GM18951 (cell line): Measurements from ENCODE around the gene LCN10.

ENCODE experiments used
- POLR2A ChIP-seq: IDR thresholded peaks from 4 replicates; pipeline ENCODE4 v1.6.1; 2011; ENCODE audit warnings: mild to moderate bottlenecking; ENCODE audit not compliant: insufficient read length, insufficient read depth; ENCODE audit errors: extremely low read depth
- in situ Hi-C: fragments of 300-500 bp; cut with MboI; formaldehyde crosslinking; loops from one replicate; pipeline ENCODE4 v1.12.0; 2022; ENCODE audit warnings: low sequenced_read_pairs, mixed read lengths, inconsistent platforms; ENCODE audit not compliant: unreplicated experiment

The LCN10 gene

DNA sequence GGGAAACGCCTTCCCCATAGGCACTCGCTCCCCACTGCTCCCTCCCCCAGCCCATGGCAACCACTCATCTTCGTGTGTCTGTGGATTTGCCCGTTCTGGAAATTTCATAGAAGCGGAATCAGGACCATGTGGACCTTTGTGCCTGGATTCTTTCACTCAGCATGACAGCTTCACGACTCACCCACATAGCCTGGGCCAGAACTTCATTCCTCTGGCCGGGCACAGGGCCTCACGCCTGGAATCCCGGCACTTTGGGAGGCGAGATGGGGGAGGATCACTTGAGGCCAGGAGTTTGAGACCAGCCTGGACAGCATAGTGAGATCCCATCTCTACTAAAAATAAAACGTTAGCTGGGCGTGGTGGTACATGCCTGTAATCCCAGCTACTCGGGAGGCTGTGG is 42.4 kb downstream of the LCN10 start:
- TF ChIP-seq POLR2A, result no peak
- in situ Hi-C loops, result no loop called here

DNA sequence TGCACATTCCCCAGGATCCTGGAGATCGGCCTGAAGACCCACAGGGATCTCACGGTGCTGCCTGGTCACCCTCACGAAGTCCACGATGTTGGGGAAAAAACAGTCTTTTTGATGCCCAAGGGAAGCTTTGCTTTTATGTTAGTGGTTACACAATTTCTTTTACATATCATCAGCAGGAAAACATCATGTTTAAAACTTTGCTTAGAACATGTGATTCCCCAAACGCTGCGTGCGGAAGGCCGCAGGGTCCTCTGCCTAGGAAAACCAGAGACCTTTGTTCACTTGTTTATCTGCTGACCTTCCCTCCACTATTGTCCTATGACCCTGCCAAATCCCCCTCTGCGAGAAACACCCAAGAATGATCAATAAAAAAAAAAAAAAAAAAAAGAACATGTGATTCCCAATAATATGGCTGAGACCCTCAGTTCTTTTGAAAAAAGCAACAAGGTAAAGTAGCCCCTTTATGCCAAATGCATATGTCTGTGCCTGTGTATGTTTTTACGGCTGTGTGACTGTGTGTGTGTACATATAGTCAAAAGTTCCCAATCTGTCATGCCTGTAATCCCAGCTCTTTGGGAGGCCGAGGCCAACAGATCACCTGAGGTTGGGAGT is 44.0 kb downstream of the LCN10 start:
- TF ChIP-seq POLR2A, result no peak
- in situ Hi-C loops, result no loop called here

DNA sequence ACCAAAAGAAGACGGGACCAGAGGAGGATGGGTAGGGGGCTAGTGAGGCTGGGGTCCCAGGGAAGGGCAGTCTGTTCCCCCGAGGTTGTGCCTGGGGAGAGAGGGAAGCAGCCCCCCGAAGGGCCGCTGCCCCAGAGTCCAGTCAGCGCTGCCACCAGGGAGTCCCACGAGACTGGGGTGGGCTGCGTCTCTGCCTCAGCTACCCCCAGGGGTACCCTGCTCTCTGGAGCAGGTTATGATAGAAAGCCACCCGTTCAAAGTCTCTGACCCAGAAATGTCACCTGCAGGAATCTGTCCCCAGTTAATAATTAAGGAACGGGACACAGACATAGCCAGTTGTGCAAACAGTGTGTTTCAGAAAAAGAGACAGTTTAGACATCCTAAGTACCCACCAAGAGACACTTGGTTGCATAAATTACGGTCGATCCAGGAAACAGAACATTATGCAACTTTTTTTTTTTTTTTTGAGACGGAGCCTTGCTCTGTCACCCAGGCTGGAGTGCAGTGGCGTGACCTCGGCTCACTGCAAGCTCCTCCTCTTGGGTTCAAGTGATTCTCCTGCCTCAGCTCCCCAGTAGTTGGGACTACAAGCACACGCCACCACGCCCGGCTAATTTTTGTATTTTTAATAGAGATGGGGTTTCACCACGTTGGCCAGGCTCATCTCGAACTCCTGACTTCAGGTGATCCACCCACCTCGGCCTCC is 44.8 kb downstream of the LCN10 start:
- no peak for TF ChIP-seq POLR2A
- in situ Hi-C loops, result no loop called here

DNA sequence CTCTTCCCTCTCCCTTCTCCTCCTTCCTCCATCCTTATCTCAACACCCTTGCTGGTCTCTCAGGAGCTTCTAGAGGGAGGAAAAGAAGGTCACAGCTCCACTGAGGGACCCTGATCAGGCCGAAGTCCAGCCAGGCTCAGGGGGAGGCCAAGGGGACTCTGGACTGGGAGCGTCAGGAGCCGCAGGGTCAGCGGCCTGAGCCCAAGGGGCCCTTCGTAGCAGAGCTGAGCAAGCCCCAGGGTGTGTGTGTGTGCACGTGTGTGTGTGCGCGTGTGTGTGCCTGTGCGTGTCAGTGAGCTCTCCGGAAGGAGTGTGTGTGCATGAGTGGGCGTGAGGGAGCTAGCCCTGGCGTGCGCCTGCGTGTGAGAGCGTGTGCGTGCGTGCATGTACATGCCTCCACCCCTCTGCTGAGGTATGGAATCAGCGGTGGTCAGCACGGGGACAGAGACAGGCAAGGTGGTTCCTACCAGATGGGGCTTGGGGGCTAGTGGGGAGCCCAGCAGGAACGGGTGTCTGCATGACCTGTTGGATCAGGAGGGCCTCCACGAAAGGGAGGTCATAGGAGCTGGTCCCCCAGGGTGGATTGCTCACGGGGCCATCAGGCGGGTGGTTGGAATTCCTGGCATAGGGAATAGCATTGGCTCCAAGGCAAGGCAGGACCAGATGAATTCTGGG is 45.5 kb downstream of the LCN10 start:
- no peak for TF ChIP-seq POLR2A
- in situ Hi-C loops, result no loop called here

DNA sequence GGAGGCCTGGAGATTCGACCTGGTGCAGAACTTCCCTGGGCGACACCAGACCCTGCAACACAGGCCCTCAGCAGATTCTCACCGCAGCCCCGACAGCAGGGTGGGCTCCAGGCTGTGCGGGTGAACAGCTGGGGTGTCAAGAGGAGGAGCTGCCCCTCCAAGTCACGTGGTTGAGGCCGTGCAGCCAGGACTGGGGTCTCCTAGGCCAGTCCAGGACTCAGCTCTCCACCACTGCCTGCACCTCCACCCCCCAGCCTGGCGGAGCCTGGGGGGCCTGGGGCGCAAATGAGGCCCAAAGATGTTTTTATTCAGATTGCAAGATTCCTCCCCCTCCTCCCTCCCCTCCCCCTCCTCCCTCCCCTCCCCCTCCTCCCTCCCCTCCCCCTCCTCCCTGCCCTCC is 46.2 kb downstream of the LCN10 start:
- in situ Hi-C loops, result no loop called here
- no peak for TF ChIP-seq POLR2A

DNA sequence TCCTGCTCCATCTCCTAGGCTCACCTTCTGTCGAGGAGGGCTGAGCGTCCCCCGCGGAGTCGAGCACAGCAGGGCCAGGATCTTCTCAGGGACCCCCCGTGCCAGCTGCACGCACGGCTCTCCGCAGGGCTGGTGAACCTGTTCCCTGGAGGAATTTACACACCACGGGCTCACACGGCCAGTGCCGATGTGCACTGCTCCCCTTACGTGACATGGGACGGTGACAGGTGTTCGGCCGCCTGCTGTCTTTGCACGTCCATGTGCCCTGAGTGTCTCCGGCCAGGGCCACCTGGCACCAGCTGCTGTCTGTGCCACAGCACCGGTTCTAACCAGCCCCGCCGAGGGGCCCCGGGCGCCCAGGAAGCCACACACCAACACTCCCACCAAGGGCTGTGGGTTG is 46.8 kb downstream of the LCN10 start:
- in situ Hi-C loops, result no loop called here
- no peak for TF ChIP-seq POLR2A

DNA sequence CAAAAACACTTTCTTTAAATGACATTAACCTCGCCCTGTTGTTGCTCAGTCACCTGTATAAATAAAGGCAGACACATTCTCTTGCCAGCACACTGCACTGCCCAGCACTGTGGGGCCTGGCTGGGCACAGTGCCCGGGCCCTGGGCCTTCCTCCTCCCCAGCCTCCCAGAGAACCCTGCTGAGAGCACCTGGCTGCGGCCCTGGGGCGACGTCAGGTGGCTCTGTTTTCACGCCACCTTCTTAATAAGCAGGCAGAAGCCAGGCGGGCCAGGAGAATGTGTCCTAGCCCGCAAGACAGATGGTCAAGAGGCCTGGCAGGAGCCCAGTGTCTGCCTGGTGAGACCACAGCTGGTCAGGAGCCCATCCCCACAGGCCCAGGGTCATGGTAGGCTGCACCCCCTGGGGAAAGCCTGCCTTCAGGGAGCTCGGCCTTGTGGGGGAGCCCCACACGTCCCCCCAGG is 47.3 kb downstream of the LCN10 start:
- in situ Hi-C loops, result no loop called here

DNA sequence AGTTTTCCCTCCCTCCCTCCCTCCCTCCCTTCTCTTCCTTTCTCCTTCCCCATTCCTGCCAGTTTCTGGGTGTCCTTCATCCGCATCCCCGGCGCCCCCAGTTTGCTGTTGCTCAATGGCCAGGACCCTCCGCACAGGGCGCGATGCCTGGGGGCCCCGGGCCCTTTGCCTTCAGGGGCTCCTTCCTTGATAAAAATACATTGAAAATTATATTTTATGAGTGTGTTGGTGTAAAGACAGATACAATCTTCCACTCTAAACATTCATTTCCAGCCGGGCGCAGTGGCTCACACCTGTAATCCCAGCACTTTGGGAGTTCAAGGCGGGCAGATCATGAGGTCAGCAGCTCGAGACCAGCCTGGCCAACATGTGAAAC is 47.9 kb downstream of the LCN10 start:
- in situ Hi-C loops, result no loop called here
- TF ChIP-seq POLR2A, result no peak

More for the DNA sequence above, 47.3 kb downstream of the LCN10 start:
- no peak for TF ChIP-seq POLR2A

DNA sequence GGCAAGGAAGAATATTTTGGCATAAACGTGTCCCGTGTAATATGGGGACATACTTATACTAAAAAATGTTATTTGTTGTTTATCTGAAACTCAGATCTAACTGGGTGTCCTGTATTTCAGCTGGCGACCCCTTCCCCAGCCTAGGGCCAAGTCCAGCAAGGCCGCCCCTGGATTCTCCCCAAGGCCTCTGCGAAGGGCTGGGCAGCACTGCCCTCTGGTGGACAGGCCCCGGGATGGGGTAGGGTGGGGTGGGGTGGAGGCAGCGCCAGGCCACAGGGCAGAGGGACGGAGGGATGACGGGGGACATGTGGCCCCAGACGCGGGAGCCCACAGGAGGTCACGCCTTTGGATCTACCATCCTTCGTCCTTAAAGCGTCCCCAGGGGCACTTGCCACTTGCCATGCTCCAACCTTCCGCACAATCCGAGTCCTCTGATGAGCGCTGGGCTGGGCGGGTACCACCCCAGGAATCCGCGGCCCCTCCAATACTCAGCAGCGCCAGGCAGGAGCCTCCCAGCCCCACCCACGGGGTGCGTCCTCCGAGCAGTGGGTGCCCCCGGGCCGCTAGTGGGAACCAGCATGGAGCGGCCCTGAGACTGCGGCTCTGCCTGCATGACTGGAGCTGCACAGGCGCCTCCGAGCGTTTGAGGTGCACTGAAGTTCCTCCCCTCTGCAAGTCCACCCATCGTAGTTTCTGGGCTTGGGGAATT is 48.4 kb downstream of the LCN10 start:
- no peak for TF ChIP-seq POLR2A
- in situ Hi-C loops, result no loop called here

DNA sequence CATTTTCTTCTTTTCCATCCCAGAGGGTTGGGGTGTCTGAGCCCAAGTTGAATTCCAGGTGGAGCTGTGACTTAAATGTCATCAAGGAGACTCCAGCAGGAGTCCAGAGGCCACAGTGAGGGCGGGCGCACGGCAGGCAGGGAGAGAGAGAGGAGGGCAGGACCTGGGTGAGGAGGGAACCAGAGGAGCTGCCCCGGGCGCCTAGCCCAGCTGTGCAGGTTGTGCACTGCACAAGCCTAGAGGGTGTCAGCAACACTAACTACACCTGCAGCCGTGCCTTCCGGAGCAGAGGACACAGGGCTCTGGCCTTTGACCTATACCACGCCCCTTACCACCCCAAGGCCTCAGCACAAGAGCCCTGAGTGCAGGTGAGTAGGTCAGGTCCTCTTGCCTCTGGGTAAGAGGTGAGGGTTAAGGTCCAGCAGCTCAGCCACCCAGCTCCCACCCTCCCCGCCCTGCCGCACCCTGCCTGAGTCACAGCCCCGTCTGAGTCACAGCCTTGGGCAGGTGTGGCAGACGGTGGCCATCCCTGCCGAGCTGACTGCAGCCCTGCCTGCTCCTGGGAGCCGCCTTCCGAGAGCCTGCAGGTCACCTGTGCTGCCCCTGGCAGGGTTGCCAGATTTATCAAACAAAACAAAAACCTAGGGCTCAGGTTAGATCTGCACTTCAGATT is 49.1 kb downstream of the LCN10 start:
- TF ChIP-seq POLR2A, result no peak
- in situ Hi-C loops, result no loop called here

DNA sequence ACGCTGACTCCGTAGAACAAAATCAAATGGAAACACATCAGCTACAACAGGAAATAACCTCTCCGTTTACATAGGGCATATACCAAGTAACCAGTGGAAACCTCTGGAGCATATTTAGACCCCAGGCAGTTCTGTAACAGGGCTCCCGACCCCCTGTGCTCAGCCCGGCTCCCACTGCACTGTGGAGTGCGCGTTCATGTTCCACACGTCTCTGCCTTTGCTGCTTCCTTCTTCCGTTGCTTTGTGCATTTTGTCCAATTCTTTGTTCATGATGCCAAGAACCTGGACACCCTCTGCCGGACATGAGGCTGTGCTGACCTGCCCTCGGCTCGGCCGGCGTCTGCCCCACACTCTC is 49.6 kb downstream of the LCN10 start:
- in situ Hi-C loops, result no loop called here
- TF ChIP-seq POLR2A, result no peak

DNA sequence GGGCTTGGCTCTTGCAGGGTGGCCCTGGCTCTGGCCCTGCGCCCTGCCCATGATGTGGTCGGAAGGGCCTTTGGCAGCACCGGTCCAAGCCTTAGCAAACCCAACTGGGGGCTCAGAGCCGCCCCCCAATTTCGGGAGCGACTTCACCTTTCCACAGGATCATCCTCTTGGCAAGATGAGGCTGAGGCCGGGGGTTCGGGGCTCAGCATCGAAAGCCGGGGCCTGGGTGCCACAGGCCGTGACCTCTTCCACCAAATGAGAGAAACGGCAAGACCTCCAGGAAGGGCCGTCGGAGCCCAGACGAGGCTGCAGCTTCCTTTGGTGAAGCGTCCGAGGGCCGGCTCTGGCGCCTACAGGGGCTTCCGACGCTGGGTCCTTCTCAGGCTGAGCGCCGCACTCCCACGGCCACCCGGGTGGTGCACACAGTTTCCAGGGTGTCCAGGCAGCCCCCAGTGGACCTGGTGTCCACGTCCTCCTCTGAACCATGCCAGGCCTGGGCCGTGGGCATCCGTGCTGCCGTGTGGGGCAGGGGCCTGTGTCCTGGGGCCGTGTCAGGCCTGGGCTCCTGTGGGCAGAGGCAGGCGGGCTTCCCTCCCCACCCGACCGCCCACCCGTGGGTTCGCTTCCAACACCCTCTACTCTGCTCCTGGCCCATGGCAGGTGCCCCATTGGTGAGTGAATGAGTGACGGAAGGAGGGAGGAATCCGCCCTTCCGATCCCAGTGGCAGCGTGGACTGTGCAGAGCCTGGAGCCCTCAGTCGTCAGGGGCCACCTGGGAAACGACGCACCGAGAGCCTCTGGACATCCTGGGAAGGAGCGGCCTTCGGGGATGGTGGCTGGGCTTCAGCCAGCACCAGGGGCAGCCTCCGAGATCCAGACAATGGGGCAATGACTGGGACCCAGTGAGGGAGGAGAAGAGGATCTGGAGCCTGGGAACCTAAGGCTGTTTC is 50.3 kb downstream of the LCN10 start:
- no peak for TF ChIP-seq POLR2A
- in situ Hi-C loops, result no loop called here
